Measurements from ENCODE around the gene ZMYM5. TPM values are rescaled to one million over a fixed set of nuclear protein-coding genes. Genes with fewer than 3 reads are reported as not detected.

The ZMYM5 gene
- total and polyA plus RNA-seq, 2 of the 13 experiments (the other 11 are each of a cell fraction or from before 2014, with no cell fraction given): 7.8 to 9.4 TPM

DNA sequence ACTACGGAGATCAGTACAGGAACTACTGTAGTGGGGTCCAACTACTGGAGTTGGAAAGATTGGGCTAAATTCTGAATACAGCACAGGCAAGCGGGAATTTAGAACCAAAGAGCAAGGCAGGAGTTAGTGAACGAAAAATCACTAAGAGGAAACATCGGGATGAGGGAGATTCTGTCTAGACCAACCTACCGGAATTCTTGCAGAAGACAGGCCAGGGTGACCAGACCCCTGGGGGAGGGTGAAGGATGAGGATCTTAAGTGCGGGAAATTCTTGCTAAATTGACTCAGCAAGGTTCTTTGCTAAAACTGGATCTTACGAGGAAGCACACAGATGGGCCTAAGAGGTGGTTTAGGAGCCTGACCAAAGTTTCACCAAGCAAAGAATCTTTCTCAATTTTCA, 67.5 kb downstream of the ZMYM5 start (continued):
- TF ChIP-seq, protein P1, sequence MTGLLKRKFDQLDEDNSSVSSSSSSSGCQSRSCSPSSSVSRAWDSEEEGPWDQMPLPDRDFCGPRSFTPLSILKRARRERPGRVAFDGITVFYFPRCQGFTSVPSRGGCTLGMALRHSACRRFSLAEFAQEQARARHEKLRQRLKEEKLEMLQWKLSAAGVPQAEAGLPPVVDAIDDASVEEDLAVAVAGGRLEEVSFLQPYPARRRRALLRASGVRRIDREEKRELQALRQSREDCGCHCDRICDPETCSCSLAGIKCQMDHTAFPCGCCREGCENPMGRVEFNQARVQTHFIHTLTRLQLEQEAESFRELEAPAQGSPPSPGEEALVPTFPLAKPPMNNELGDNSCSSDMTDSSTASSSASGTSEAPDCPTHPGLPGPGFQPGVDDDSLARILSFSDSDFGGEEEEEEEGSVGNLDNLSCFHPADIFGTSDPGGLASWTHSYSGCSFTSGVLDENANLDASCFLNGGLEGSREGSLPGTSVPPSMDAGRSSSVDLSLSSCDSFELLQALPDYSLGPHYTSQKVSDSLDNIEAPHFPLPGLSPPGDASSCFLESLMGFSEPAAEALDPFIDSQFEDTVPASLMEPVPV (CRISPR knock-in tag; IDR thresholded peaks at IDR 0.05): no peak
- TF ChIP-seq MED13 (CRISPR knock-in tag; IDR thresholded peaks at IDR 0.05) (no peak), ZNF350 (CRISPR knock-in tag; IDR thresholded peaks at IDR 0.05; ENCODE audit: borderline replicate concordance, low read depth) (no peak)

DNA sequence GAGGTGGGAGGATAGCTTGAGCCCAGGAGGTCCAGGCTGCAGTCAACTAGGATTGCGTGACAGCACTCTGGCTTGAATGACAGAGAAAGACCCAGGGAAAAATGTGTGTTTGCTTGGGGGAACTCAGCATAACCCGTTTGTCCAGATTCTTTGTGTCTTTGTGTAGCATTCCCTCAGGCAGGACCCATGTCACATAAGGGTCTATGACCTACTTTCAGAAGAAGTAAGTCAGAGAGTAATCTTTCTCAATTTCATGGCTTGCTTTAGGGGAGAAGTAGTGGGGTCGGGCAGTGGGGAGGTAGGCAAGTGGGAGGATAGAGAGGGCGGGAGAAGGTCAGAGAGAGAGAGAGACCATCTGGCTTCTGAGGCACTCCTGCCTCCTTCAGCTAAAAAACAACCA, 68.8 kb downstream of the ZMYM5 start:
- no peaks in the 10 kb centered on the region for H3K27me3 ChIP-seq (ENCODE audit: control insufficient read depth in 1 of 2, insufficient read depth in 2 of 2, low read length in 2 of 2)
- TF ChIP-seq NPAS2 (CRISPR knock-in tag; IDR thresholded peaks at IDR 0.05; ENCODE audit: borderline replicate concordance) (no peak), ZFP82 (CRISPR knock-in tag; IDR thresholded peaks at IDR 0.05; ENCODE audit: borderline replicate concordance) (no peak), PTBP1 (IDR thresholded peaks at IDR 0.05; ENCODE audit: low read depth, low read length, poor library complexity, severe bottlenecking) (no peak), WIZ (CRISPR knock-in tag; IDR thresholded peaks at IDR 0.05) (no peak), TBP (CRISPR knock-in tag; IDR thresholded peaks at IDR 0.05) (no peak), ZNF644 (CRISPR knock-in tag; IDR thresholded peaks at IDR 0.05; ENCODE audit: low read depth) (no peak), TBX3 (IDR thresholded peaks at IDR 0.05; ENCODE audit: borderline replicate concordance) (no peak)
- TF ChIP-seq, protein P2, sequence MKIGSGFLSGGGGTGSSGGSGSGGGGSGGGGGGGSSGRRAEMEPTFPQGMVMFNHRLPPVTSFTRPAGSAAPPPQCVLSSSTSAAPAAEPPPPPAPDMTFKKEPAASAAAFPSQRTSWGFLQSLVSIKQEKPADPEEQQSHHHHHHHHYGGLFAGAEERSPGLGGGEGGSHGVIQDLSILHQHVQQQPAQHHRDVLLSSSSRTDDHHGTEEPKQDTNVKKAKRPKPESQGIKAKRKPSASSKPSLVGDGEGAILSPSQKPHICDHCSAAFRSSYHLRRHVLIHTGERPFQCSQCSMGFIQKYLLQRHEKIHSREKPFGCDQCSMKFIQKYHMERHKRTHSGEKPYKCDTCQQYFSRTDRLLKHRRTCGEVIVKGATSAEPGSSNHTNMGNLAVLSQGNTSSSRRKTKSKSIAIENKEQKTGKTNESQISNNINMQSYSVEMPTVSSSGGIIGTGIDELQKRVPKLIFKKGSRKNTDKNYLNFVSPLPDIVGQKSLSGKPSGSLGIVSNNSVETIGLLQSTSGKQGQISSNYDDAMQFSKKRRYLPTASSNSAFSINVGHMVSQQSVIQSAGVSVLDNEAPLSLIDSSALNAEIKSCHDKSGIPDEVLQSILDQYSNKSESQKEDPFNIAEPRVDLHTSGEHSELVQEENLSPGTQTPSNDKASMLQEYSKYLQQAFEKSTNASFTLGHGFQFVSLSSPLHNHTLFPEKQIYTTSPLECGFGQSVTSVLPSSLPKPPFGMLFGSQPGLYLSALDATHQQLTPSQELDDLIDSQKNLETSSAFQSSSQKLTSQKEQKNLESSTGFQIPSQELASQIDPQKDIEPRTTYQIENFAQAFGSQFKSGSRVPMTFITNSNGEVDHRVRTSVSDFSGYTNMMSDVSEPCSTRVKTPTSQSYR (CRISPR knock-in tag; IDR thresholded peaks at IDR 0.05; ENCODE audit: borderline replicate concordance): no peak
- TF ChIP-seq, protein P3, sequence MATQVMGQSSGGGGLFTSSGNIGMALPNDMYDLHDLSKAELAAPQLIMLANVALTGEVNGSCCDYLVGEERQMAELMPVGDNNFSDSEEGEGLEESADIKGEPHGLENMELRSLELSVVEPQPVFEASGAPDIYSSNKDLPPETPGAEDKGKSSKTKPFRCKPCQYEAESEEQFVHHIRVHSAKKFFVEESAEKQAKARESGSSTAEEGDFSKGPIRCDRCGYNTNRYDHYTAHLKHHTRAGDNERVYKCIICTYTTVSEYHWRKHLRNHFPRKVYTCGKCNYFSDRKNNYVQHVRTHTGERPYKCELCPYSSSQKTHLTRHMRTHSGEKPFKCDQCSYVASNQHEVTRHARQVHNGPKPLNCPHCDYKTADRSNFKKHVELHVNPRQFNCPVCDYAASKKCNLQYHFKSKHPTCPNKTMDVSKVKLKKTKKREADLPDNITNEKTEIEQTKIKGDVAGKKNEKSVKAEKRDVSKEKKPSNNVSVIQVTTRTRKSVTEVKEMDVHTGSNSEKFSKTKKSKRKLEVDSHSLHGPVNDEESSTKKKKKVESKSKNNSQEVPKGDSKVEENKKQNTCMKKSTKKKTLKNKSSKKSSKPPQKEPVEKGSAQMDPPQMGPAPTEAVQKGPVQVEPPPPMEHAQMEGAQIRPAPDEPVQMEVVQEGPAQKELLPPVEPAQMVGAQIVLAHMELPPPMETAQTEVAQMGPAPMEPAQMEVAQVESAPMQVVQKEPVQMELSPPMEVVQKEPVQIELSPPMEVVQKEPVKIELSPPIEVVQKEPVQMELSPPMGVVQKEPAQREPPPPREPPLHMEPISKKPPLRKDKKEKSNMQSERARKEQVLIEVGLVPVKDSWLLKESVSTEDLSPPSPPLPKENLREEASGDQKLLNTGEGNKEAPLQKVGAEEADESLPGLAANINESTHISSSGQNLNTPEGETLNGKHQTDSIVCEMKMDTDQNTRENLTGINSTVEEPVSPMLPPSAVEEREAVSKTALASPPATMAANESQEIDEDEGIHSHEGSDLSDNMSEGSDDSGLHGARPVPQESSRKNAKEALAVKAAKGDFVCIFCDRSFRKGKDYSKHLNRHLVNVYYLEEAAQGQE (IDR thresholded peaks at IDR 0.05; ENCODE audit: borderline replicate concordance in 1 of 2, low read depth in 1 of 2, low read length in 2 of 2): no peak
- TF ChIP-seq, protein P4, sequence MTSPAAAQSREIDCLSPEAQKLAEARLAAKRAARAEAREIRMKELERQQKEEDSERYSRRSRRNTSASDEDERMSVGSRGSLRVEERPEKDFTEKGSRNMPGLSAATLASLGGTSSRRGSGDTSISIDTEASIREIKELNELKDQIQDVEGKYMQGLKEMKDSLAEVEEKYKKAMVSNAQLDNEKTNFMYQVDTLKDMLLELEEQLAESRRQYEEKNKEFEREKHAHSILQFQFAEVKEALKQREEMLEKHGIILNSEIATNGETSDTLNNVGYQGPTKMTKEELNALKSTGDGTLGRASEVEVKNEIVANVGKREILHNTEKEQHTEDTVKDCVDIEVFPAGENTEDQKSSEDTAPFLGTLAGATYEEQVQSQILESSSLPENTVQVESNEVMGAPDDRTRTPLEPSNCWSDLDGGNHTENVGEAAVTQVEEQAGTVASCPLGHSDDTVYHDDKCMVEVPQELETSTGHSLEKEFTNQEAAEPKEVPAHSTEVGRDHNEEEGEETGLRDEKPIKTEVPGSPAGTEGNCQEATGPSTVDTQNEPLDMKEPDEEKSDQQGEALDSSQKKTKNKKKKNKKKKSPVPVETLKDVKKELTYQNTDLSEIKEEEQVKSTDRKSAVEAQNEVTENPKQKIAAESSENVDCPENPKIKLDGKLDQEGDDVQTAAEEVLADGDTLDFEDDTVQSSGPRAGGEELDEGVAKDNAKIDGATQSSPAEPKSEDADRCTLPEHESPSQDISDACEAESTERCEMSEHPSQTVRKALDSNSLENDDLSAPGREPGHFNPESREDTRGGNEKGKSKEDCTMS (CRISPR knock-in tag; conservative IDR thresholded peaks at IDR 0.05): no peak
- no peak overlapping the region for H3K4me3 ChIP-seq (replicated peaks in 1 of 3; ENCODE audit: insufficient read depth in 1 of 3, low read depth in 2 of 3, low read length in 3 of 3)
- FAIRE-seq (no peak), DNase-seq (ENCODE audit: low spot score) (no peak), ATAC-seq (no peak)
- no peaks in the 10 kb centered on the region for H3K79me2 ChIP-seq (ENCODE audit: insufficient read depth, low read length)
- H3K36me3 ChIP-seq (replicated peaks in 1 of 2; ENCODE audit: control insufficient read depth in 1 of 2, insufficient read depth in 2 of 2, low read length in 2 of 2): no peaks in the 10 kb centered on the region
- H3K4me2 ChIP-seq (ENCODE audit: low read depth, low read length): no peak overlapping the region
- no peaks in the 10 kb centered on the region for H3K9me3 ChIP-seq (ENCODE audit: low read length)
- in situ Hi-C loops (cut with HindIII; ENCODE audit: extremely low pct_ligation_motif_present, low pct_unique_long_range_greater_than_20kb): no loop called here
- H2AFZ ChIP-seq (ENCODE audit: low read length): no peak overlapping the region
- H3K9ac ChIP-seq (ENCODE audit: insufficient read depth, low read depth, low read length): no peak overlapping the region
- no peak overlapping the region for H3K27ac ChIP-seq (ENCODE audit: extremely low read length, insufficient read depth, low read length)
- intact Hi-C loops (cut with micrococcal nuclease; ENCODE audit: unreplicated experiment): no loop called here
- ChIA-PET POLR2A (no interaction called here), CTCF (ENCODE audit: low intra/inter-chr PET ratio, low total read pairs) (no interaction called here)
- 53% methylated on average over 4 of the region's 4 CpGs for WGBS (ENCODE audit: low lambda C conversion rate)
- no TSS peak for BruUV-seq (replicated peaks)
- H3K4me1 ChIP-seq (ENCODE audit: insufficient read depth, low read length): no peaks in the 10 kb centered on the region
- no peaks in the 10 kb centered on the region for H4K20me1 ChIP-seq (ENCODE audit: insufficient read depth, low read length)

Measured in HepG2 (cell line).